Activated T-helper 17 cell treated with anti-CD3 and anti-CD28 coated beads, Interleukin-2, amount 50 U/mL, for 72 hours (primary cell): ENCODE measurements around the gene GPR17. TPM values are rescaled to one million over a fixed set of nuclear protein-coding genes. Genes with fewer than 3 reads are reported as not detected.
A peak's percentile ranks its signal among the peaks of the same experiment; 100 is the strongest.

Experiments
- ATAC-seq: fragments of 150-1000 bp; cut with Tn5 transposase; replicated peaks from 2 replicates; pipeline ENCODE4 v1.10.0; 2021; ENCODE audit warnings: mild to moderate bottlenecking, moderate library complexity
- H3K27ac Mint-ChIP-seq: one replicate; pipeline ENCODE4 v1.8.0; 2022; ENCODE audit warnings: mixed read lengths
- H3K27me3 Mint-ChIP-seq: one replicate; pipeline ENCODE4 v1.8.0; 2022; ENCODE audit warnings: mixed read lengths
- H3K36me3 Mint-ChIP-seq: one replicate; pipeline ENCODE4 v1.8.0; 2022; ENCODE audit warnings: low read depth, mild to moderate bottlenecking, mixed read lengths
- H3K4me1 Mint-ChIP-seq: one replicate; pipeline ENCODE4 v1.8.0; 2022; ENCODE audit warnings: mixed read lengths
- H3K4me3 Mint-ChIP-seq: one replicate; pipeline ENCODE4 v1.8.0; 2022; ENCODE audit warnings: mild to moderate bottlenecking, mixed read lengths
- H3K9me3 Mint-ChIP-seq: one replicate; pipeline ENCODE4 v1.8.0; 2022; ENCODE audit warnings: mixed read lengths
- total RNA-seq, 2 donors: library from RNA; stranded (reverse); gene quantifications; one replicate each; pipeline ENCODE4 v1.2.3, GENCODE V29; 2022

Gene GPR17
- total RNA-seq, 2 donors from 2014 or later: not detected

DNA sequence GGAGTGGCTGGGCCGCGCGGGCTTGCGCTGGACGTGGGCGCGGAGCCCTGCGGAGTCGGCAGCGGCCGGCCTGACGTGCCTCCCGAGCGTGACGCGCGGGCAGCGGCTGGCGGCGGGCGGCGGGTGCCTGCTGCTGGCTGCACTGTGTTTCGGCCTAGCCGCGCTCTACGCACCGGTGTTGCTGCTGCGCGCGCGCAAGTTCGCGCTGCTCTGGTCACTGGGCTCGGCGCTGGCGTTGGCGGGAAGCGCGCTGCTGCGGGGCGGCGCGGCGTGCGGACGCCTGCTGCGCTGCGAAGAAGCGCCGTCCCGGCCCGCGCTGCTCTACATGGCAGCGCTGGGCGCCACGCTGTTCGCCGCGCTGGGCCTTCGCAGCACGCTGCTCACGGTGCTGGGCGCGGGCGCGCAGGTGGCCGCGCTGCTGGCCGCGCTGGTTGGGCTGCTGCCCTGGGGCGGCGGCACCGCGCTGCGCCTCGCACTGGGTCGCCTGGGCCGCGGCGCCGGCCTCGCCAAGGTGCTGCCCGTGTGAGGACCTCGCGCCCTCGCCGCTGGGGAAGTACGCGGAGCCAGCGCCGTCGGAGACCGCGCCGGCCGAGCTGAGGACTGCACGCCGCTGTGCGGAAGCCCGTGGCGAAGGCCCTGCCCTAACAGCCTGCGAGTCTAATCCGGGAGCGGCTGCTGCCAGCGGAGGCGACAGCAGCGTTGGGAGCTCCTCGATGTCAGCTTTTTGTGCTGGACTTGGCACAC is 55.9 kb downstream of the GPR17 start:
- ATAC-seq: peak; percentile 68
- H3K4me1 Mint-ChIP-seq: peaks cover 12% of the 10 kb centered on the region
- peaks cover 47% of the 10 kb centered on the region for H3K36me3 Mint-ChIP-seq
- H3K9me3 Mint-ChIP-seq: no peaks in the 10 kb centered on the region
- H3K27me3 Mint-ChIP-seq: no peaks in the 10 kb centered on the region
- H3K27ac Mint-ChIP-seq: peak overlapping the region; percentile 95
- H3K4me3 Mint-ChIP-seq: peak overlapping the region; percentile 91

Other genes starting within 250 kb of the GPR17 start
- gene PROC, start 227.7 kb upstream of the GPR17 start, total RNA-seq: not detected
- gene IWS1, start 119.7 kb upstream of the GPR17 start, total RNA-seq: 10 to 100 TPM; 33.3 to 43.8 TPM
- under 1 TPM; 0.16 to 0.19 TPM for gene MYO7B, start 110.5 kb upstream of the GPR17 start, total RNA-seq
- gene LIMS2, start 29.4 kb downstream of the GPR17 start, total RNA-seq: 1 to 10 TPM; 2.4 to 4.8 TPM
- 1 to 10 TPM; 2.5 to 2.9 TPM for gene SFT2D3, start 55.3 kb downstream of the GPR17 start, total RNA-seq
- gene WDR33, start 165.0 kb downstream of the GPR17 start, total RNA-seq: 10 to 100 TPM; 72.6 to 80.3 TPM
- 10 to 100 TPM; 55.5 to 76.2 TPM for gene POLR2D, start 212.0 kb downstream of the GPR17 start, total RNA-seq
- gene AMMECR1L, start 239.8 kb downstream of the GPR17 start, total RNA-seq: 10 to 100 TPM; 13.8 to 17.6 TPM